ENCODE results near the gene MET.

Gene MET

GRCh38 chr7:116686812-116687419 is 14.9 kb downstream of the MET start:
- Histone ChIP-seq H3K9ac (no peak overlapping the region), H3K27ac (no peak overlapping the region), H2AFZ (ENCODE audit: low read depth) (no peak overlapping the region), H3K4me2 (no peak overlapping the region), H3K79me2 (ENCODE audit: insufficient read depth, low read depth) (no peaks in the 10 kb centered on the region), H3K4me1 (ENCODE audit: low read depth, poor library complexity, severe bottlenecking) (no peaks in the 10 kb centered on the region), H3K27me3 (ENCODE audit: insufficient read depth, low read depth) (no peaks in the 10 kb centered on the region), H3K36me3 (ENCODE audit: insufficient read depth) (no peaks in the 10 kb centered on the region), H4K20me1 (ENCODE audit: insufficient read depth) (no peaks in the 10 kb centered on the region), H3K4me3 (IDR thresholded peaks at IDR 0.05; ENCODE audit: insufficient read depth, low read depth, low read length) (no peak overlapping the region)
- no peak for TF ChIP-seq CTCF (conservative IDR thresholded peaks at IDR 0.05; ENCODE audit: low read depth, low read length)

GRCh38 chr7:116687801-116688201 is 15.8 kb downstream of the MET start:
- TF ChIP-seq CTCF (conservative IDR thresholded peaks at IDR 0.05; ENCODE audit: low read depth, low read length): no peak
- Histone ChIP-seq H3K27ac (no peak overlapping the region), H3K9ac (no peak overlapping the region), H3K27me3 (ENCODE audit: insufficient read depth, low read depth) (no peaks in the 10 kb centered on the region), H3K4me1 (ENCODE audit: low read depth, poor library complexity, severe bottlenecking) (no peaks in the 10 kb centered on the region), H4K20me1 (ENCODE audit: insufficient read depth) (no peaks in the 10 kb centered on the region), H3K79me2 (ENCODE audit: insufficient read depth, low read depth) (no peaks in the 10 kb centered on the region), H3K4me3 (IDR thresholded peaks at IDR 0.05; ENCODE audit: insufficient read depth, low read depth, low read length) (no peak overlapping the region), H3K36me3 (ENCODE audit: insufficient read depth) (no peaks in the 10 kb centered on the region), H3K4me2 (no peak overlapping the region), H2AFZ (ENCODE audit: low read depth) (no peak overlapping the region)

- Histone ChIP-seq H3K27ac (no peak overlapping the region), H3K4me3 (IDR thresholded peaks at IDR 0.05; ENCODE audit: insufficient read depth, low read depth, low read length) (no peak overlapping the region), H3K27me3 (ENCODE audit: insufficient read depth, low read depth) (no peaks in the 10 kb centered on the region), H3K79me2 (ENCODE audit: insufficient read depth, low read depth) (no peaks in the 10 kb centered on the region), H3K36me3 (ENCODE audit: insufficient read depth) (no peaks in the 10 kb centered on the region), H3K9ac (no peak overlapping the region), H3K4me1 (ENCODE audit: low read depth, poor library complexity, severe bottlenecking) (no peaks in the 10 kb centered on the region), H3K4me2 (no peak overlapping the region), H2AFZ (ENCODE audit: low read depth) (no peak overlapping the region), H4K20me1 (ENCODE audit: insufficient read depth) (no peaks in the 10 kb centered on the region)
- TF ChIP-seq CTCF (conservative IDR thresholded peaks at IDR 0.05; ENCODE audit: low read depth, low read length): no peak
Measured at GRCh38 chr7:116689790-116690259, 17.8 kb downstream of the MET start.

GRCh38 chr7:116691664-116692063 is 19.7 kb downstream of the MET start:
- Histone ChIP-seq H3K4me1 (ENCODE audit: low read depth, poor library complexity, severe bottlenecking) (no peaks in the 10 kb centered on the region), H3K9ac (no peak overlapping the region), H3K27me3 (ENCODE audit: insufficient read depth, low read depth) (no peaks in the 10 kb centered on the region), H3K36me3 (ENCODE audit: insufficient read depth) (no peaks in the 10 kb centered on the region), H3K4me3 (IDR thresholded peaks at IDR 0.05; ENCODE audit: insufficient read depth, low read depth, low read length) (no peak overlapping the region), H2AFZ (ENCODE audit: low read depth) (no peak overlapping the region), H3K79me2 (ENCODE audit: insufficient read depth, low read depth) (no peaks in the 10 kb centered on the region), H4K20me1 (ENCODE audit: insufficient read depth) (no peaks in the 10 kb centered on the region), H3K27ac (no peak overlapping the region), H3K4me2 (no peak overlapping the region)
- TF ChIP-seq CTCF (conservative IDR thresholded peaks at IDR 0.05; ENCODE audit: low read depth, low read length): no peak

Data from KMS-11 (cell line).